GM23338 (cell line): Measurements from ENCODE around the gene MYO18A. TPM values are rescaled to one million over a fixed set of nuclear protein-coding genes. Genes with fewer than 3 reads are reported as not detected.

Source experiments
- ATAC-seq: fragments of 200-7000 bp; cut with Tn5 transposase; 3 replicates; pipeline ENCODE4 v1.9.1; 2020
- DNase-seq: peaks from one replicate; pipeline ENCODE4 v3.0.0-alpha.2; 2015; ENCODE audit warnings: low spot score
- H2AFZ ChIP-seq: fragments of 200-600 bp; sonication (generic); 2 replicates; pipeline ENCODE4 v1.8.0; 2016; ENCODE audit warnings: antibody characterized with exemption, mild to moderate bottlenecking, moderate library complexity
- H3F3A ChIP-seq: fragments of 200-600 bp; sonication (generic); replicated peaks from 2 replicates; pipeline ENCODE4 v1.8.0; 2017; ENCODE audit warnings: antibody characterized with exemption, mixed run types, low read depth
- H3K27ac ChIP-seq: fragments of 200-600 bp; sonication (generic); 2 replicates; pipeline ENCODE4 v1.6.1; 2016; ENCODE audit warnings: low read depth
- H3K27me3 ChIP-seq: fragments of 200-600 bp; sonication (generic); 2 replicates; pipeline ENCODE4 v1.8.0; 2016; ENCODE audit warnings: mild to moderate bottlenecking, mixed run types, moderate library complexity; ENCODE audit not compliant: insufficient read depth
- H3K36me3 ChIP-seq: fragments of 200-600 bp; sonication (generic); 2 replicates; pipeline ENCODE4 v1.8.0; 2016; ENCODE audit warnings: mild to moderate bottlenecking; ENCODE audit not compliant: insufficient read depth
- H3K4me1 ChIP-seq: fragments of 200-600 bp; sonication (generic); 2 replicates; pipeline ENCODE4 v1.8.0; 2016; ENCODE audit warnings: mild to moderate bottlenecking, moderate library complexity; ENCODE audit not compliant: insufficient read depth
- H3K4me2 ChIP-seq: fragments of 200-600 bp; sonication (generic); 2 replicates; pipeline ENCODE4 v1.7.1; 2017; ENCODE audit warnings: mixed run types
- H3K4me3 ChIP-seq: fragments of 200-600 bp; sonication (generic); 2 replicates; pipeline ENCODE4 v1.6.1; 2016; ENCODE audit warnings: mixed run types
- H3K79me2 ChIP-seq: fragments of 200-600 bp; sonication (generic); replicated peaks from 2 replicates; pipeline ENCODE4 v1.8.0; 2017; ENCODE audit warnings: mild to moderate bottlenecking; ENCODE audit not compliant: insufficient read depth
- H3K9me2 ChIP-seq: fragments of 200-600 bp; sonication (generic); 2 replicates; pipeline ENCODE4 v1.8.0; 2017; ENCODE audit not compliant: insufficient read depth
- H4K20me1 ChIP-seq: fragments of 200-600 bp; sonication (generic); replicated peaks from 2 replicates; pipeline ENCODE4 v1.8.0; 2017; ENCODE audit warnings: mild to moderate bottlenecking; ENCODE audit not compliant: insufficient read depth
- H3K27ac Mint-ChIP-seq: 2 replicates; pipeline ENCODE4 v1.8.0; 2020; ENCODE audit warnings: inconsistent platforms, mild to moderate bottlenecking, moderate library complexity, mixed read lengths
- H3K27me3 Mint-ChIP-seq: 3 replicates; pipeline ENCODE4 v1.8.0; 2022; ENCODE audit warnings: low read depth, mild to moderate bottlenecking, moderate library complexity, mixed read lengths, inconsistent platforms; ENCODE audit not compliant: insufficient read depth, poor library complexity
- H3K36me3 Mint-ChIP-seq: 3 replicates; pipeline ENCODE4 v1.8.0; 2021; ENCODE audit warnings: low read depth, mild to moderate bottlenecking, inconsistent platforms, moderate library complexity, mixed read lengths
- H3K4me1 Mint-ChIP-seq: 3 replicates; pipeline ENCODE4 v1.8.0; 2020; ENCODE audit warnings: mild to moderate bottlenecking, inconsistent platforms, mixed read lengths
- H3K4me3 Mint-ChIP-seq: 3 replicates; pipeline ENCODE4 v1.8.0; 2021; ENCODE audit warnings: moderate library complexity, mild to moderate bottlenecking, inconsistent platforms, mixed read lengths
- H3K9me3 Mint-ChIP-seq: 3 replicates; pipeline ENCODE4 v1.8.0; 2020; ENCODE audit warnings: moderate library complexity, mild to moderate bottlenecking, inconsistent platforms, mixed read lengths
- CREB1 ChIP-seq: fragments of 250-450 bp; sonication (Bioruptor Pico); IDR thresholded peaks from 2 replicates; pipeline ENCODE4 v1.5.0; 2020; ENCODE audit warnings: low read depth, mild to moderate bottlenecking, moderate library complexity
- EZH2 ChIP-seq: fragments of 200-600 bp; sonication (generic); IDR thresholded peaks from one replicate; pipeline ENCODE4 v1.8.0; 2017; ENCODE audit warnings: antibody characterized with exemption, mild to moderate bottlenecking, low read depth; ENCODE audit not compliant: unreplicated experiment
- EZH2phosphoT487 ChIP-seq: fragments of 200-600 bp; sonication (generic); IDR thresholded peaks from one replicate; pipeline ENCODE4 v1.8.1; 2018; ENCODE audit warnings: antibody characterized with exemption; ENCODE audit not compliant: unreplicated experiment
- JUNB ChIP-seq: IDR thresholded peaks from one replicate; pipeline ENCODE4 v1.6.1; 2016; ENCODE audit warnings: antibody characterized with exemption; ENCODE audit not compliant: unreplicated experiment
- NANOG ChIP-seq: IDR thresholded peaks from 2 replicates; pipeline ENCODE4 v1.6.1; 2016; ENCODE audit warnings: antibody characterized with exemption, borderline replicate concordance
- POLR2AphosphoS5 ChIP-seq: IDR thresholded peaks from 2 replicates; pipeline ENCODE4 v1.6.1; 2016; ENCODE audit warnings: antibody characterized with exemption, low read depth
- STAT1 ChIP-seq: IDR thresholded peaks from one replicate; pipeline ENCODE4 v1.6.1; 2016; ENCODE audit warnings: antibody characterized with exemption; ENCODE audit not compliant: unreplicated experiment
- ZNF114 ChIP-seq: fragments of 250-450 bp; sonication (Bioruptor Pico); IDR thresholded peaks from 2 replicates; pipeline ENCODE4 v1.5.0; 2020; ENCODE audit warnings: mild to moderate bottlenecking, moderate library complexity
- ZNF331 ChIP-seq: fragments of 250-450 bp; sonication (Bioruptor Pico); IDR thresholded peaks from 2 replicates; pipeline ENCODE4 v1.5.0; 2020; ENCODE audit warnings: low read depth, mild to moderate bottlenecking, moderate library complexity
- polyA plus RNA-seq: library from polyadenylated mRNA; unstranded; fragments of >200 nt; fragmentation: Nextera tagmentation; extraction: Ambion mirVana; gene quantifications from 2 replicates; pipeline ENCODE4 v1.2.1, GENCODE V29; 2016
- total RNA-seq: library from RNA; depleted of rRNA; stranded (reverse); fragments of >200 nt; shearing (Covaris generic); gene quantifications from 2 replicates; pipeline ENCODE4 v1.2.3, GENCODE V29; 2014
- TF ChIP-seq, protein P1 (sequence below), 2 experiments: fragments of 200-600 bp in 1 of 2; sonication (generic) in 1 of 2; conservative IDR thresholded peaks; 2 replicates each; pipeline versions ENCODE4 v1.5.1 to v1.6.1; 2016 to 2017; ENCODE audit warnings: antibody characterized with exemption in 2 of 2, low read depth in 2 of 2, mild to moderate bottlenecking in 2 of 2, moderate library complexity in 1 of 2
- TF ChIP-seq, protein P2 (sequence below): fragments of 250-450 bp; sonication (Bioruptor Pico); IDR thresholded peaks from 2 replicates; pipeline ENCODE4 v1.5.0; 2020; ENCODE audit warnings: mild to moderate bottlenecking, moderate library complexity
- TF ChIP-seq, protein P3 (sequence below): IDR thresholded peaks from 2 replicates; pipeline ENCODE4 v1.6.1; 2016; ENCODE audit warnings: antibody characterized with exemption
- TF ChIP-seq, protein P4 (sequence below): IDR thresholded peaks from one replicate; pipeline ENCODE4 v1.6.1; 2018; ENCODE audit warnings: antibody characterized with exemption; ENCODE audit not compliant: unreplicated experiment

Gene MYO18A
- total and polyA plus RNA-seq, 2 experiments from 2014 or later = 18.3 to 37.5 TPM

DNA sequence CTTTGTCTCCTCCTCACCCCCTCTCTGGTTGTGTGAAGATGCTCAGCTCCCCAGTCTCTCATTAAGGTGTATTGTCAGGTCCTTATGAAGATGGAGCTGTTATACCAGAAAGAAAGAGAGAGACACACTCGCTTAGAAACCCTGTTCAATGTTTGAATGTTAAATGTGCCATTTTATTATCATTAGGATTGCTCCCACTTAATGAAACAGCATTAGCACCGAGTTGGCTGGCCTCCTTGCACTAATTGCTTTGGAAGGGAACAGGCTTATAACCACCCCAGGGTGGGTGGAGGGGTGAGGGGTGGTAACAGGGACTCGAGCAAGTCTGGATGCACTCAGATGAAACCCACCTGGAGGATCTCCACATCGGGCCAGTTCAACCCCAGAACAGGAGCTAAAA lies 122.8 kb downstream of the MYO18A start (continued):
- TF ChIP-seq, protein P1, sequence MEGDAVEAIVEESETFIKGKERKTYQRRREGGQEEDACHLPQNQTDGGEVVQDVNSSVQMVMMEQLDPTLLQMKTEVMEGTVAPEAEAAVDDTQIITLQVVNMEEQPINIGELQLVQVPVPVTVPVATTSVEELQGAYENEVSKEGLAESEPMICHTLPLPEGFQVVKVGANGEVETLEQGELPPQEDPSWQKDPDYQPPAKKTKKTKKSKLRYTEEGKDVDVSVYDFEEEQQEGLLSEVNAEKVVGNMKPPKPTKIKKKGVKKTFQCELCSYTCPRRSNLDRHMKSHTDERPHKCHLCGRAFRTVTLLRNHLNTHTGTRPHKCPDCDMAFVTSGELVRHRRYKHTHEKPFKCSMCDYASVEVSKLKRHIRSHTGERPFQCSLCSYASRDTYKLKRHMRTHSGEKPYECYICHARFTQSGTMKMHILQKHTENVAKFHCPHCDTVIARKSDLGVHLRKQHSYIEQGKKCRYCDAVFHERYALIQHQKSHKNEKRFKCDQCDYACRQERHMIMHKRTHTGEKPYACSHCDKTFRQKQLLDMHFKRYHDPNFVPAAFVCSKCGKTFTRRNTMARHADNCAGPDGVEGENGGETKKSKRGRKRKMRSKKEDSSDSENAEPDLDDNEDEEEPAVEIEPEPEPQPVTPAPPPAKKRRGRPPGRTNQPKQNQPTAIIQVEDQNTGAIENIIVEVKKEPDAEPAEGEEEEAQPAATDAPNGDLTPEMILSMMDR (conservative IDR thresholded peaks at IDR 0.05; ENCODE audit: low read depth in 2 of 2) = no peak
- TF ChIP-seq POLR2AphosphoS5 (no peak), STAT1 (no peak), ZNF114 (CRISPR knock-in tag) (no peak), EZH2 (no peak)

DNA sequence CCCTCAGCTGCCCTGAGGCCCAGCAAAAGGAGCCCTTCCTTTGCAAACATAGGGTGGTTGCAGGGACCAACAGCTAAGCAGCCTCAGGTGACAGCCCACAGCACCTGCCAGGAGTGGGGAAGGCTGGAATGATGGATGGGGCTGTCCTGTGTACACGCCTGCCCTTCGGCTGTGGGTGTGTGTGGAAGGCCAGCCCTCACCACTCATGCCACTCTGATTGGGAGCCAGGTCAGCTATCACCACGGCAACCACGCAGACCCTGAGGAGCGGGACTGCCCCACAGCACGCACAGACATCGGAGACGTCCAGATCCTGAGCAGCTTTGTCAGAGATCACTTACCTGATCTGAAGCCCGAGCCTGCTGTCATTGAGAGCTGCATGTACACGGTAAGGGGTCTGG lies 125.4 kb downstream of the MYO18A start:
- H3K27ac ChIP-seq = no peak overlapping the region
- no peaks in the 10 kb centered on the region for H4K20me1 ChIP-seq
- H3K27ac Mint-ChIP-seq = no peak overlapping the region
- peaks cover 5% of the 10 kb centered on the region; the same call in 1 of the 2 replicates for H3K9me2 ChIP-seq
- peaks cover 8% of the 10 kb centered on the region for H3K4me1 ChIP-seq
- DNase-seq (no peak), ATAC-seq (no peak)
- H3K27me3 ChIP-seq = no peaks in the 10 kb centered on the region
- H3K4me1 Mint-ChIP-seq = peaks cover 16% of the 10 kb centered on the region
- no peak overlapping the region for H3K4me2 ChIP-seq
- H3K9me3 Mint-ChIP-seq = no peaks in the 10 kb centered on the region; the same call in 2 of the 3 replicates
- no peak overlapping the region for H3K4me3 Mint-ChIP-seq
- H3F3A ChIP-seq = no peaks in the 10 kb centered on the region
- H3K27me3 Mint-ChIP-seq = peaks cover 6% of the 10 kb centered on the region
- H3K79me2 ChIP-seq = no peaks in the 10 kb centered on the region
- H3K36me3 ChIP-seq = no peaks in the 10 kb centered on the region
- peaks cover 8% of the 10 kb centered on the region for H3K36me3 Mint-ChIP-seq
- H3K4me3 ChIP-seq = no peak overlapping the region
- no peak overlapping the region for H2AFZ ChIP-seq
- TF ChIP-seq JUNB (no peak), STAT1 (no peak), POLR2AphosphoS5 (no peak), NANOG (no peak), ZNF331 (CRISPR knock-in tag) (no peak), CREB1 (CRISPR knock-in tag) (no peak), EZH2phosphoT487 (no peak)
- TF ChIP-seq, protein P2, sequence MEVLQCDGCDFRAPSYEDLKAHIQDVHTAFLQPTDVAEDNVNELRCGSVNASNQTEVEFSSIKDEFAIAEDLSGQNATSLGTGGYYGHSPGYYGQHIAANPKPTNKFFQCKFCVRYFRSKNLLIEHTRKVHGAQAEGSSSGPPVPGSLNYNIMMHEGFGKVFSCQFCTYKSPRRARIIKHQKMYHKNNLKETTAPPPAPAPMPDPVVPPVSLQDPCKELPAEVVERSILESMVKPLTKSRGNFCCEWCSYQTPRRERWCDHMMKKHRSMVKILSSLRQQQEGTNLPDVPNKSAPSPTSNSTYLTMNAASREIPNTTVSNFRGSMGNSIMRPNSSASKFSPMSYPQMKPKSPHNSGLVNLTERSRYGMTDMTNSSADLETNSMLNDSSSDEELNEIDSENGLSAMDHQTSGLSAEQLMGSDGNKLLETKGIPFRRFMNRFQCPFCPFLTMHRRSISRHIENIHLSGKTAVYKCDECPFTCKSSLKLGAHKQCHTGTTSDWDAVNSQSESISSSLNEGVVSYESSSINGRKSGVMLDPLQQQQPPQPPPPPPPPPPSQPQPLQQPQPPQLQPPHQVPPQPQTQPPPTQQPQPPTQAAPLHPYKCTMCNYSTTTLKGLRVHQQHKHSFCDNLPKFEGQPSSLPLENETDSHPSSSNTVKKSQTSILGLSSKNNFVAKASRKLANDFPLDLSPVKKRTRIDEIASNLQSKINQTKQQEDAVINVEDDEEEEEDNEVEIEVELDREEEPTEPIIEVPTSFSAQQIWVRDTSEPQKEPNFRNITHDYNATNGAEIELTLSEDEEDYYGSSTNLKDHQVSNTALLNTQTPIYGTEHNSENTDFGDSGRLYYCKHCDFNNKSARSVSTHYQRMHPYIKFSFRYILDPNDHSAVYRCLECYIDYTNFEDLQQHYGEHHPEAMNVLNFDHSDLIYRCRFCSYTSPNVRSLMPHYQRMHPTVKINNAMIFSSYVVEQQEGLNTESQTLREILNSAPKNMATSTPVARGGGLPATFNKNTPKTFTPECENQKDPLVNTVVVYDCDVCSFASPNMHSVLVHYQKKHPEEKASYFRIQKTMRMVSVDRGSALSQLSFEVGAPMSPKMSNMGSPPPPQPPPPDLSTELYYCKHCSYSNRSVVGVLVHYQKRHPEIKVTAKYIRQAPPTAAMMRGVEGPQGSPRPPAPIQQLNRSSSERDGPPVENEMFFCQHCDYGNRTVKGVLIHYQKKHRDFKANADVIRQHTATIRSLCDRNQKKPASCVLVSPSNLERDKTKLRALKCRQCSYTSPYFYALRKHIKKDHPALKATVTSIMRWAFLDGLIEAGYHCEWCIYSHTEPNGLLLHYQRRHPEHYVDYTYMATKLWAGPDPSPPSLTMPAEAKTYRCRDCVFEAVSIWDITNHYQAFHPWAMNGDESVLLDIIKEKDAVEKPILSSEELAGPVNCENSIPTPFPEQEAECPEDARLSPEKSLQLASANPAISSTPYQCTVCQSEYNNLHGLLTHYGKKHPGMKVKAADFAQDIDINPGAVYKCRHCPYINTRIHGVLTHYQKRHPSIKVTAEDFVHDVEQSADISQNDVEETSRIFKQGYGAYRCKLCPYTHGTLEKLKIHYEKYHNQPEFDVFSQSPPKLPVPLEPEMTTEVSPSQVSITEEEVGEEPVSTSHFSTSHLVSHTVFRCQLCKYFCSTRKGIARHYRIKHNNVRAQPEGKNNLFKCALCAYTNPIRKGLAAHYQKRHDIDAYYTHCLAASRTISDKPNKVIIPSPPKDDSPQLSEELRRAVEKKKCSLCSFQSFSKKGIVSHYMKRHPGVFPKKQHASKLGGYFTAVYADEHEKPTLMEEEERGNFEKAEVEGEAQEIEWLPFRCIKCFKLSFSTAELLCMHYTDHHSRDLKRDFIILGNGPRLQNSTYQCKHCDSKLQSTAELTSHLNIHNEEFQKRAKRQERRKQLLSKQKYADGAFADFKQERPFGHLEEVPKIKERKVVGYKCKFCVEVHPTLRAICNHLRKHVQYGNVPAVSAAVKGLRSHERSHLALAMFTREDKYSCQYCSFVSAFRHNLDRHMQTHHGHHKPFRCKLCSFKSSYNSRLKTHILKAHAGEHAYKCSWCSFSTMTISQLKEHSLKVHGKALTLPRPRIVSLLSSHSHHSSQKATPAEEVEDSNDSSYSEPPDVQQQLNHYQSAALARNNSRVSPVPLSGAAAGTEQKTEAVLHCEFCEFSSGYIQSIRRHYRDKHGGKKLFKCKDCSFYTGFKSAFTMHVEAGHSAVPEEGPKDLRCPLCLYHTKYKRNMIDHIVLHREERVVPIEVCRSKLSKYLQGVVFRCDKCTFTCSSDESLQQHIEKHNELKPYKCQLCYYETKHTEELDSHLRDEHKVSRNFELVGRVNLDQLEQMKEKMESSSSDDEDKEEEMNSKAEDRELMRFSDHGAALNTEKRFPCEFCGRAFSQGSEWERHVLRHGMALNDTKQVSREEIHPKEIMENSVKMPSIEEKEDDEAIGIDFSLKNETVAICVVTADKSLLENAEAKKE (CRISPR knock-in tag) = no peak
- TF ChIP-seq, protein P3, sequence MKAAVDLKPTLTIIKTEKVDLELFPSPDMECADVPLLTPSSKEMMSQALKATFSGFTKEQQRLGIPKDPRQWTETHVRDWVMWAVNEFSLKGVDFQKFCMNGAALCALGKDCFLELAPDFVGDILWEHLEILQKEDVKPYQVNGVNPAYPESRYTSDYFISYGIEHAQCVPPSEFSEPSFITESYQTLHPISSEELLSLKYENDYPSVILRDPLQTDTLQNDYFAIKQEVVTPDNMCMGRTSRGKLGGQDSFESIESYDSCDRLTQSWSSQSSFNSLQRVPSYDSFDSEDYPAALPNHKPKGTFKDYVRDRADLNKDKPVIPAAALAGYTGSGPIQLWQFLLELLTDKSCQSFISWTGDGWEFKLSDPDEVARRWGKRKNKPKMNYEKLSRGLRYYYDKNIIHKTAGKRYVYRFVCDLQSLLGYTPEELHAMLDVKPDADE = no peak
- TF ChIP-seq, protein P4, sequence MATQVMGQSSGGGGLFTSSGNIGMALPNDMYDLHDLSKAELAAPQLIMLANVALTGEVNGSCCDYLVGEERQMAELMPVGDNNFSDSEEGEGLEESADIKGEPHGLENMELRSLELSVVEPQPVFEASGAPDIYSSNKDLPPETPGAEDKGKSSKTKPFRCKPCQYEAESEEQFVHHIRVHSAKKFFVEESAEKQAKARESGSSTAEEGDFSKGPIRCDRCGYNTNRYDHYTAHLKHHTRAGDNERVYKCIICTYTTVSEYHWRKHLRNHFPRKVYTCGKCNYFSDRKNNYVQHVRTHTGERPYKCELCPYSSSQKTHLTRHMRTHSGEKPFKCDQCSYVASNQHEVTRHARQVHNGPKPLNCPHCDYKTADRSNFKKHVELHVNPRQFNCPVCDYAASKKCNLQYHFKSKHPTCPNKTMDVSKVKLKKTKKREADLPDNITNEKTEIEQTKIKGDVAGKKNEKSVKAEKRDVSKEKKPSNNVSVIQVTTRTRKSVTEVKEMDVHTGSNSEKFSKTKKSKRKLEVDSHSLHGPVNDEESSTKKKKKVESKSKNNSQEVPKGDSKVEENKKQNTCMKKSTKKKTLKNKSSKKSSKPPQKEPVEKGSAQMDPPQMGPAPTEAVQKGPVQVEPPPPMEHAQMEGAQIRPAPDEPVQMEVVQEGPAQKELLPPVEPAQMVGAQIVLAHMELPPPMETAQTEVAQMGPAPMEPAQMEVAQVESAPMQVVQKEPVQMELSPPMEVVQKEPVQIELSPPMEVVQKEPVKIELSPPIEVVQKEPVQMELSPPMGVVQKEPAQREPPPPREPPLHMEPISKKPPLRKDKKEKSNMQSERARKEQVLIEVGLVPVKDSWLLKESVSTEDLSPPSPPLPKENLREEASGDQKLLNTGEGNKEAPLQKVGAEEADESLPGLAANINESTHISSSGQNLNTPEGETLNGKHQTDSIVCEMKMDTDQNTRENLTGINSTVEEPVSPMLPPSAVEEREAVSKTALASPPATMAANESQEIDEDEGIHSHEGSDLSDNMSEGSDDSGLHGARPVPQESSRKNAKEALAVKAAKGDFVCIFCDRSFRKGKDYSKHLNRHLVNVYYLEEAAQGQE = no peak
